Body of pancreas (tissue), 4 donors: ENCODE data around the gene EPHA10.

Experiments
- CTCF ChIP-seq, 7 experiments: fragments of 450-650 bp in 4 of 7; fragments of 200-600 bp in 3 of 7; sonication (generic) in 3 of 7; IDR thresholded peaks; one replicate each; pipeline ENCODE4 v1.5.1; 2016 to 2019; ENCODE audit warnings: antibody characterized with exemption in 7 of 7
- POLR2A ChIP-seq, 3 donors: fragments of 450-650 bp; IDR thresholded peaks; one replicate each; pipeline ENCODE4 v1.6.1; 2016; ENCODE audit warnings: antibody characterized with exemption in 3 of 3, mild to moderate bottlenecking in 2 of 3

GRCh38 chr1:37714689-37715088 is 50.2 kb downstream of the EPHA10 start:
- TF ChIP-seq POLR2A (IDR thresholded peaks at IDR 0.05) (no peak), CTCF (IDR thresholded peaks at IDR 0.05) (no peak)
